Stimulated activated CD8-positive, alpha-beta memory T cell treated with anti-CD3 and anti-CD28 coated beads, Interleukin-12 subunit alpha, Interleukin-12 subunit beta, amount 100 ng/mL, for 4 hours (primary cell): ENCODE measurements around the gene ARMH4.

Experiments used
- DNase-seq: peaks from one replicate; pipeline ENCODE4 v3.0.0-alpha.2; 2020; ENCODE audit warnings: low read depth

Gene ARMH4

DNA sequence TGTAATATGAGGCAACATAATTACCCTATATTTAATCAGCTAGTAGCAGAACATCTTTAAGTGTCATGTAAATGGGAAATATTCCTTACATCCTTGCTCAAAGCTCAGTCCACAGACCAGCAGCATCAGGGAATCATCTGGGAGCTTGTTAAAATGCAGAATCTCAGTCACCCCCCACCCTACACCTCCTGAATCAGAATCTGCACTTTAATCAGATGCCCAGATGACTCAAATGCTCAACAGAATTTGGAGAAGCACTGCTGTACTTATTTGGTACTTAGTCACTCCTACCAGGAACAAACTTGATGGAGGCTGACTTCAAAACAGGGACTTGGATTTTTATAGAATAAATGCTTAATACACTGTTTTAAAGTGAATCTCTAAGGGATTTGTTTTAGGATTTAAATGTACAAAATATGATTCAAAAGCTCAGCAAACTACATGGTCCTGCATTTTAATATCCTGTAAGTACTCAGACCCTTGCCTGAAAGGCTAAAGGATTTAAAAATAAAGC is 96.5 kb downstream of the ARMH4 start:
- DNase-seq, result no peak

DNA sequence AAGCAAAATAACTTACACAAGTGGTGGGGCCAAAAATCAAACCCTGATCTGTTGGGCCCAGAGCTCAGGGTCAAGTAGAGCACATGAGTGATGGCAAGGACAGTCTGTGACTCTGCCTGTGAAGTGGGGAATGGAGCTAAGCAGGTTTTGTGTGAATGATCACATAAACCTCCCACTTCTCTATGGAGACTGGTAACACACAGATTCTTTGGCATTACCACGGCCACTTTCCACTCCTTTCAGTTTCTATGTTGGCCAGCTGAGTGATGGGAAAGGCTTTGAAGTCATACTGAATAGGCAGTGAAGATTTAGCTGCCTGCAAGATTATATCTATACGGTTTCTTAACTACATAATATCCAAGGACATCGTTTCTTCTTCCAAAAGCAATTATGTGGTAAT is 97.9 kb downstream of the ARMH4 start:
- no peak for DNase-seq

DNA sequence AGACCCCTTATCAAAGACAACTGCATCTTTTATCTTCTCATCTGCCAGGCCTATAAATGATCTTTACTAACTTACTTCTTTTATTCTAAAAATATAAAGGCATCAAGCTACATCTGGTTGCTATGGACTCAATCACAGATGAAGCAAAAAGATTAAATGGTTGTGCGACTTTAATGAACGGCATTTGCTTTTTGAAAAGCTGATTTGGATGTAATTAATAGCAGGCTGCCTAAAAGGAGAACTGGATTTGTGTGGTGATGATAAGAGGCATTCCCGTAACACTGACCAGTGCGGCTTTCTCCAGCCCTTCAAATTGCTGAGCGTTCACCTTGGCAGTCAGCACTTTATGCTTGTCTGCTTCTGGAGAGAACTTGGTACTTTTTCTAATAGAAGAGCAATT is 103.8 kb downstream of the ARMH4 start:
- no peak for DNase-seq

- DNase-seq, result no peak
These were observed 124.1 kb downstream of the ARMH4 start for GRCh38 chr14:58027904-58028303.

DNA sequence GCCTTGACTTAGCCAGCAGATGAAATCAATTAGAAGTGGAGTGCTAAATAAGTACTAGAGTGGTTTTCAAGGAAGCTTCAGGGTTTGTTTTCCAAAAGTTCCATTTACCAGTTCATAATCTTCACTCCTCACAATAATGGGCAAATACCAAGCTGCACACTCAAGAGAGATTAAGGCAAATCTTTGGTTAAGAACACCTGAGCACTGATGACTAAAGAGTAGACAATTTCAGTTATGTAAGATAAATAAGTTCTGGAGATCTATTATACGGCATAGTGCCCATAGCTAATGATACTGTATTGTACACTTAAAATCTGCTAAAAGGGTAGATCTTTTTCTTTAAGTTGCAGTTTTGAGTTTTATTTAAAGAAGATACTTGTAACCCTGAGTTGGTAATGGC is 125.0 kb downstream of the ARMH4 start:
- no peak for DNase-seq

GRCh38 chr14:58026219-58026618 is 125.8 kb downstream of the ARMH4 start:
- no peak for DNase-seq

GRCh38 chr14:58014778-58015177 is 137.2 kb downstream of the ARMH4 start:
- no peak for DNase-seq

DNA sequence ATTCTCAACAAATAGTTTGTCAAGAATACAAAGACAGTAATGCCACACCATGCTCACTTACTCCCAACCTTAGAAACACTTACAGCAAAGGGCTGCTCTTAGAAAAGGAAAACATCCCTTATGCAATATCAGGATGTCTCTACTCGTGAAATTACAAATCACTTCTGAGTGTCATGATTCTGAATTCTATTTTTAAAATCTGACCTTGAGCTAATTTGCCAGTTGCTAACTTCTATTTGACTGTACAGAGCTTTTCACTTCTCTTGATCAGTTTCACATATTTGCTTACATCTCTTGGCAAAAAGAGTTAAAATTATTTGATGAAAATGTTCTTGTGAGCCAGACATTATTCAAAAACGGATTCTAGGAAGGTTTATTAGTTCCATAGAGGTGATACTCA is 149.4 kb downstream of the ARMH4 start:
- DNase-seq, result no peak

- no peak for DNase-seq
These were observed 152.0 kb downstream of the ARMH4 start for GRCh38 chr14:57999979-58000378.

- DNase-seq, result no peak
These were observed 152.5 kb downstream of the ARMH4 start for GRCh38 chr14:57999471-57999870.

GRCh38 chr14:57998766-57999165 is 153.2 kb downstream of the ARMH4 start:
- DNase-seq, result no peak

DNA sequence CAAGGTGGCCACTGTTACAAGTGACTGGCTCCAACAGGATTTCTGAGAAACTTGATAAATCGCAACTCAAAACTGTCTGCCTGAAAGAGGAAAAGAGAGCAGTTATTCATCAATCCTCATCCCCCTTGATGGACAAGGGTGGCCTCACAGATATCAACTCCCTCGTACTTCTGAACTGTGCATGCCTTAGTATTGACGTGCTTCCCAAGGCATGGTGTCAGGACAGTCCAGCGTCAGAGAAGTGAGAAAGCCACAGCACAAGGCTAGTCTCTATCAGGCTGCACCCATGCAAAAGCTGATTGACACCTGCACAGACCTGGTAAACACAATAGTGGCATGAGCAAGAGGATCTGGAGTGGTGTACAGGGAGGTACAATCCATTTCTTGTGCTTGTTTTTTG is 160.7 kb downstream of the ARMH4 start:
- DNase-seq, result no peak

DNA sequence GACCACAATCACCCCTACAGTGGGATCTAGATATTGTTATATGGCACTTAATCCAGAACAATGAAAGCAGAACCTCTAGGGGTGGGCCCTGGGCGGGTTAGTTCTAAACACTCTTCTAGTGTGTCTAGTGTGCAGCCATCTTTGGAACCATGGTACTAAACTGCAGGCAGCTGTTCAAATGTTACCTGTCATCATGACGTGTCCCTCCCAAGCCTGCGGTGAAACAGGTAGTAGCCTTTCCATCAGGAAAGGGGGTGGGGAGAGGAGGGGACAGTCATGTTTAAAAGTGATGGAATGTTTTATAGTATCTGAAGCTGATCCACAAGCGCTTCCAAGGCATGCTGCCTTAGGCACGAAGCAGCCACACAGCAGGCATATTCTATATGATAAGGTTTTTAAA is 163.6 kb downstream of the ARMH4 start:
- no peak for DNase-seq

DNA sequence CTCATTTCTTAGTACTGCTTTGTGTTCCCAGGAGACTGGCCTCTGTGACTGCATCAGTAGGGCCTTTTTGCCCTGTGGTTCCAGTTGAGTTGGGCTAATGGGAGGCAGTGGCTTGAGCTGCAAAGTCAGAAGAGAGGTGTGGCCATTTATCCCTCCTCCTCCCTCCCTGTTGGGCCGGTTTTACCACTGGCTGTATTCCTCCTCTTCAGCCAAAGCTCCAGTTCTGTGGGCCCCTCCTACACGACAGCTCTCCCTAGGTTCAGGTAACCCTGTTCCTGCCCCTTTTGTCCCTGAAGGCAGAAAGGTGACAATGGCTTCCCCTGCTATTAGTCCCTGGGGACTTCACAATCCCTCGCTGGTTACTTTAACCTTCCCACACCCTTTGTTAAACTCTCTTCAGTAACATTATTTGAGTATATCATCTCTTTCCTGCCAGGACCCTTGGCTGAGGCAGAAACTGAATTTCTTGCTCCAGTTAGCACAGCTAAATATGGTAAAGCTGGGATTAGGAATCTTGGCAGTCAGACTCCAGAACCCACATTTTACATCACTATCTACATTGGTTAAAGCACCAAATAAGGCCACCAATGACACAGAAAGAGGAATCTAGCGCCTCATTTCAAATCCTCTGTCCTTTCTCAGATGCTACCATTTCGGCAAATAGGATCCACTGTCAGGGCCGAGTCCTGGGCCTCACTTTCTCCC is 164.3 kb downstream of the ARMH4 start:
- no peak for DNase-seq

GRCh38 chr14:57987051-57987450 is 165.0 kb downstream of the ARMH4 start:
- no peak for DNase-seq

- DNase-seq, result no peak
These were observed 169.0 kb downstream of the ARMH4 start for GRCh38 chr14:57982804-57983634.

DNA sequence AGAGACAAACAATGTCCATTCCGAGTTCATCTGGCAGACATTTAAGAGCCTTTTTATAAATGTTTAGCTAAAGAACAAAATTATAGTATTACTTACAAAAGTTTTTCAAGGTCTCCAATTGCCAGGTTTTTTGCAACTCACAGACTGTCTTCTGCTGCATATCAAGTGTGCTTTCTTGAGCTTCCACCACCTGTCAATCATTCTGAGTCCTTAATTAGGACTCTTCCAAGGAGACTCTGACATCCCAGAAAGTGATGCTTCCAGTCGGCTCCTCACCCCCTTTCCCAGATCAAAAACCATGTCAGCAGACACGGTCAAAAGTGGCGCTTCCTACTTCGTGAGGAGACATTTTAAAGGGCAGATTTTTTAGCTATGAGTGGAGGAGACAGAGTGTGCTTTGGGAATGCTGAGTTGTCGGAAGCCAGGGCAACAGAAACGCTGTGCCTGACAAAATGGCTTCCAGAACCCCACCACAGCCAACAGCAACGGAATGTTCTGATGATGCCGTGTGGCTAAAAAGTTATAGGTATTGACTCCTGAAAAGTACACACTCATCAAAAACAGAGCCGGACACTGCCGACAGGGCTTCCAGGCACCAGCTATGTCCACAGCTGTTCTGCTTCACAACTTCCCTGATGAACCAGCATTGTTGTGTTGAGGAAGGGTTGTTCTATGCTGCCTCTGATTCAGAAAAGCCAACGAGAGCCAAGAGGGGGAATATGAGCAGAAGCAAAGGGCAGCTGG is 170.0 kb downstream of the ARMH4 start:
- no peak for DNase-seq

DNA sequence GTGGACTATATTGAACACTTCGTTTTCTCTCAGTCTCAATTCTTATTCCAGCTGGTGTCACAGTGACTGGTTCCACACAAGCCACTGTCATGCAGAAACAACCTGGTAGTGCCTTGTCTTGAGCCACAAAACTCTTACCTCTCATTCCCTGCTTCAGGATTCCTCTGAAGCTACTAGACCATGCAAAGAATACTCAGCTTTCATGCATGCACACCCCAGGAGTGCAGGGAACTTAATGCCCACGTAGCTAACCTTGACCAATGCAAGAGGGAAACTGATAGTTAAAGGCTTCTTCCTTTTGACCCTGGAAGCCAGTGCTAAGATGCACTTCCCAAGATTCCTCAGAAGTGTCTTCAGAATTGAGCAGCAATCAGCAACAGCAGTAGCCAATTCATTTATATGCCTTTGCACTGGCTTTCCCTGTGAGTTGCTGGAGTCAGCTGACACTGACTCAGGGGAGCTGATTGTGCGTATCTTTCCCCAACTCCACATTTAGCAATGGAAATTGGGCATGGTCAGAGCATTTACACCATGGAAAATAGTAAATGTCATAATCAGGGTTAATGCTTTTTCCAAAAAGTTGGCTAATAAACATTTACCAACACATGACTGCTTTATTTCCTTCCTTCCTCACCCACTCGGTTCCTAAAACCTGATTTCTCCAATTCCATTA is 172.5 kb downstream of the ARMH4 start:
- DNase-seq, result no peak

GRCh38 chr14:57976701-57977100 is 175.3 kb downstream of the ARMH4 start:
- no peak for DNase-seq

- no peak for DNase-seq
These were observed 177.1 kb downstream of the ARMH4 start for GRCh38 chr14:57974896-57975295.

GRCh38 chr14:57970594-57970993 is 181.4 kb downstream of the ARMH4 start:
- no peak for DNase-seq

GRCh38 chr14:57970175-57970574 is 181.8 kb downstream of the ARMH4 start:
- no peak for DNase-seq
